HG03469 (cell line): ENCODE results near the gene AFF3.

Source experiments
- ATAC-seq: cut with Tn5 transposase; IDR thresholded peaks from one replicate; pipeline ENCODE4 v1.9.1; 2021; ENCODE audit warnings: mild to moderate bottlenecking, moderate library complexity, moderate number of reproducible peaks; ENCODE audit not compliant: unreplicated experiment

AFF3 gene

DNA sequence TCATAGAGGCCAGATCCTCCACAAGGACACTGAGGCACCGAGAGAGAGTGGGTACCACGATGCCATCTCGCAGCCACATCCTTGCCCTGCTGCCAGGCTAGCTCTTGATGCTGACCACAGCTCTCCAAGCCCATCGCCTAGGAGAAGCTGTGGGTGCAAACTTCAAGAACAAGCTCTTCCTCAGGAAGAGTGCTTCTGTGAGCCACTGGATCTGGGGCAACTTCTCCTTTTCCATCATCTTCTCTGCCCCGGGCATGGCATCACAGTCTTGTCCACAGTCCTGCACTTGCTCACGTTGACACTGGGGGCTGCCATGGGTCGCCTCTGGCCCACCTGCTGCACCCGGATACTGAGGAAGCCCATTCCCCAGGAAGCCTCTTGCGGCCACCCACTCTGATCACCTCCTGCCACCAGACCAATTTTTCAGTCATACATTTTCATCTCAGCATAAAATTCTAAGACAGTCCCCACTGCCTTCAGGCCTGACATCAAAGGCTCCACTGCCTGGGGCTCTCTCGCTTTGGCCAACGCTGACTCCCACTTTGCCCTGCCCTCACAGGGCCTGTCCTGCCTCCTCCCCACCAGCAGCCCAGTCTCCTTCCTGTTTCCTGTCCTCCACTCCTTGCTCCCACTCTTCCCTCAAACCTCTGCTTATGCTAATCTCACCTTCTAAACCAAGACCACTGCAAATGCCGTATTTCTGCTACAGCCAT is 243.9 kb downstream of the AFF3 start:
- ATAC-seq, result no peak

DNA sequence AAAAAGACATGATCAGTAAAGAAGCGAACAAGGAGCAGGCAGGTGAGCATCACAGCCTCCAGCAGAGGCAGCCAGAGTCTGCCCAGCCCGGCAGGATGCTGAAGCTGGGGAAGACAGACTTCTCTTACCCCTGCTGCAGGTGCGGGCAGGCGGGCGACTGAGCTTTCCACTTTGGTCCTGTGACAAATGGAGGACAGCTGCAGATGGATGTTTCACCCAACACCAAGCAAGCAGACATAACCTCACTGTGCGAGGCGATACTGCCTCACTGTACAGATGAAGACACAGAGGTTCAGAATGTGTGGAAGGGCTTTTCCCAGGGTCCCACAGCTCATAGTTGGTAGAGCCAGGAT is 251.0 kb downstream of the AFF3 start:
- ATAC-seq, result no peak

DNA sequence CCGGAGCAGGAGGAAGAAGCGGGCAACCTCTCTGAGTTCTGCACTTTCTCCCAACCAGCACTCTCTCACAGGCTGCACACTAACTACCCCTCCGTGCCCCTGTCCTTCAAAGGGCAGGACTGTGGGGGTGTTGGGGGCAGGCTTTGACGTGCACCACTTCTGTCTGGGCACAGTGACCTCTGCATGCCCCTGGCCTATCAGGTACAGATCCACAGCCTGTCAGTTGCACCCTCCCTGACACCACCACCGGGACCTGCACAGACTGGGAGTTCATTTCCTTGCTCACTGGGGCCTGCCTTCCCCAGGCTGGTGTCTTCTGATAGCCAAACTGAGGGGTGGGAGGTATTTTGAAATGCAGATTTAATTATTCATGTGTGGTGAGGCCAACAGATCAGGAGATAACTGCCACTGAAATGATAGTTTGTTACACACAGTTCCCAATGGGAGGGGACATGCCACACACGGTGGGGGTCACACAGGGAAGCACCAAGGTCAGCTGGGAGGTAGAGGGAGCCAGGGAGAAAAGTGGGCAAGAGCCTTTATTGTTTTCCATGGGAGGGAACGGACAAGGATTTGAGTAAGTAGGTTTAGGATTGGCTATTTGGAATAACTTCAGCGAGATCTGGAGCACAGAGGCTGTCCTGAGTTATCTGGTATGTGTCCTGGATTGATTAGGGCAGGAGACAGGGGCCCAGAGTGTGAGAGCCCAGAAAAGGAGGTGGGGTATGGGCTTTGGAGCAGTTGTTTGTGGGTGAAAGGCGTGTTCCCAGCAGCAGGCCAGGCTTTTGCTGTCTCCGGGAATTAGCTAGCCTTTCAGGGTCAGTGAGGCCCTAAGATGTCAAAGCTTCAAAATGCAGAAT is 251.6 kb downstream of the AFF3 start:
- ATAC-seq, result no peak

DNA sequence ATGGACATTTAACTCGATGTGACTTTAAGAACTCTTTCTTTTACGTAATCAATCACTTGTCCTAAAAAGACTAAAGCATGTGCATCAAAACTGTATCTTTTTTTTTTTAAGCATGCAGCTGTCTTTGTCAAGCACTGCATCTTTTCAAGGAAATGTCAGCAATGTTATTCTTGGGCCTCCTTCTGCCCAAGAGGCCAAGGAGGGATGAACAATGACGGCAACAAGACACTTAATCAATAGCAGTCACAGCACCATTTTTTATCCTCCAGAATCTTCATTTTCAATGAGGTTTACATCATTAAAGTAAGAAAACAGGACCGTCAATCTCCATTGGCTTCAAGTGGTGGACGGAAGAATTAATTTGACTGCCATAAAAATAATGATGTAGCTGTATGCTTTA is 253.8 kb downstream of the AFF3 start:
- no peak for ATAC-seq

DNA sequence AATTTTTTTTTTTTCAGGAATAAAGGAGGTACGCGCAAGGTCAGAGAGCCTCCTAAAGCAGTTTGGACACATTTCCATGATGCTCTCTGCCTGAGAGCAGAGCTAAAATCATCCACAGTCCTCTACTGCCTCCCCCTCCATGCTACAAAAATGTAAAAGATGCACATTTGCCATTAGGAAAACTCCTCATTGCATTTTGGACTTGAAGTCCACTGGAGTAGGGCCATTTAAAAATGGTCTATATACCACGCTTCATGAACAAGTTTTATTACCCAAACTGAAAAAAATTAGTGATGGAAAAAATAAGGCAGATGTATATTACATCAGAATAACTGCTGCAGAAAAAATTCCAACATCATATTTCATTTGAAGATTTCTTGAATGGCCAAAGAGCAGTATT is 256.0 kb downstream of the AFF3 start:
- ATAC-seq, result no peak

DNA sequence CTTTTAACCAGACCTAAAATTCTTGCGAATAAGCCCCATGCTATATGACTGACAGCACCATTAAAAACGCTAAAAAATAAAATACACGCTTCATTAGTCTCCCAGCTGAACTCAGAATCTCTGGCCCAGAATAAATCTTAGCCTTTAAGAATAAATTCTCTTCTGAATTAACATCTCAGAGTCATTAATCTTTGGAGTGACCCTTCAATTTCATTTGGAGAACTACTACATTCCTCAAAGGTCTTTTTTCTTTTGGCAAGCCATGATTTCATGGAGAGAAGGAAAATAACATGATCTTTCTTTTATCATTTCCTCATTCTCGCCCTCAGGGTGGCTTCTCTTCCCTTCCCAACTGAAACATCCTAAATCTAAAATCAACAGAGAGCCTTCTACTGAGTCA is 259.0 kb downstream of the AFF3 start:
- ATAC-seq, result no peak

DNA sequence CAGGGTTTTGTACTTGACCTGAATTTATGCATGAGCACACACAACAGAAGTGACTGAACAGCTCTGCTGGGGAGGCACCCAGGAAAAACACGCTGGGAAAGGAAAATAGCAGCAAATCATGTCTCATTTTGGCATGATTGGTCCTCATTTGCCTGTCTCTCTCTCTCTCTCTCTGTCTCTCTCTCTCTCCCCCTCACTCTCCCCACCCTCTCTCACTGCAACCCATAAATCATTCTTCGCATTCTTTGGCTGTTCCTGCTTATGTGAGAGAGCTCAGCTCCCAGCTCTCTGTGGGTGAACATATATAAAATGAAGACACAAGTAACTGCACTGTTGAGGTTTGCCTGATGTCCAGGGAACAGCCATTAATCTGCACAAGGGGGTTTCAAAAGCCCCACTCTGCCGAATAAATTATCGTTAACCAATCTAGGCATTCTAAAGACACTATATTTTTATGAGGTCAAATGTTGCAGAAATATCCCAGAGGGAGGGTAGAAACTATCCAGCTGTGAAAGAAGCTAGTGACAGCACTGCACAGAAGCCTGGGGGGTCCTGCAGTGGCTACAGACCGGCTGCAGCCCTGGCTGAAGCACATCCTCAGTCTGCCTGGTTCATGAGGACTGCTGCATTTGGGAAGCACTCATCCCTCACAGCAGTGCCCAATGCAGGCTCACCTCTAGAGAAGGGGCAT is 260.3 kb downstream of the AFF3 start:
- no peak for ATAC-seq

DNA sequence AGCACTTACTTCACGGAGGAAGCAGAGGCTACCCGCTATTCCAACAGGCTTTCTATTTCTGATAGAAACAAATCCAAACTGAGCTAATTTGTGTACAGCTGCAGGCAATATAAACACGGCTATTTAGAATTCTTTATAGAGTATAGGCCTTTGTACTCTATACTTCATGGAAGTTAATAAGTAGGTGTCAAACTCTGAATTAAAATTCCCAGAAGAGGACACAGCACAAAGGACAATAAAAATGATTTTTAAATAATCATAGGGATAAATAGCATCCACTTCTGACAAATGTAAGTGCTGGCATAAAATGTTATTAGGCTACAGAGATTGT is 261.5 kb downstream of the AFF3 start:
- ATAC-seq, result no peak

DNA sequence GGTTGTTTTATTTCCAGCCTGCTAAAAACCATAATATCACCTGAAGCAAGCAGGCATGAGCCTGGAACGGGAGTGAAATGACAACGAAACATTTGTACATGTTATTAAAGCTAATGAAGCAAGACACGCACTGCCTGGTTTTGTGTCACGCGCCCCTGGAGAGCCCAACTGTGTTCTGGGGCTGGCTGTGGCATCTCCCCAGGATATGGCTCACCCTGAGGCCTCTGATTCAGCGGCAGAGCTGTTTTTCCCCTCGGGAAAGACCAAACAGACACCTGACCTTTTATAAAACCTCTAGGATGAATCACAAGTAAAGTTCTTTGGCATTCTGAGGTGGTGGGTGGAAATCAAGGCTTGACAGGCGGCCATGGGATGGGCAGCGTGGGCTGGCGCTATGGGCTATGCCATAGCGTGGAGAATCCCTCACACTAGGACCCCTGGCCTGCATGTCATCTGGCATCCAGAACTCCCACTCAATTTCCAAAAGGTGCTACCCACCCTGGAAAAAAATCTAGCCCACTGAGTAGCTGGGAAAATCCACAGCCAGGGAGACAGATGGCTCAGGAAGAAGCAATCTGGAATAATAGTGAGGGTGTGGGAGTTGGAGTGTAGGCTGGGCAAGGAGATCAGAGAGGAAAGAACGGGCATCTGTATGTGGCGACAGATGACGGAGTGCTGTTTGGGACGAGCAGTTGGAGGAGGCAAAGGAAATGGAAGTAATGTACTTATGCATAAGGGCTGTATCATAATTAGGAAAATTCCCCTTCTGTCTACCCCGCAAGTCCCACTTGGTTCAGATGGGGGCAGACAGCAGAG is 262.0 kb downstream of the AFF3 start:
- no peak for ATAC-seq

DNA sequence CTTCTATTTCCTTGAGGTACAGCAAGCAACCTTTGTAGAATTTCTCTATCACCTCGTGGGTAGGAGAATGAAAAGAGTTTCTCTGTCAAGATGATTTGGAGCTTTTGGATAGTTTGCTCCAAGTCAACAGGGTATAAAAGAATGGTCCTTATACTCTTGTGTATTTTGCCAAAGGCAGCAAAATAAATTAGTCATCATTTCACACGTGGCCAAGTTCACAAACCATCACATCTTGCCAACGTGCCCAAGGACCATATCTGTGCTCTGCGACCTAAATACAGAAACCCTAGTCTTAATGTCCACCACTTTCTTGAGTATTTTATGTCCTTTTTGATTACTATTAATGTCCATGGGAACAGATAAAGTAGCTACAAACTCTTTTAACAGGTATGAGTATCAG is 262.9 kb downstream of the AFF3 start:
- no peak for ATAC-seq

DNA sequence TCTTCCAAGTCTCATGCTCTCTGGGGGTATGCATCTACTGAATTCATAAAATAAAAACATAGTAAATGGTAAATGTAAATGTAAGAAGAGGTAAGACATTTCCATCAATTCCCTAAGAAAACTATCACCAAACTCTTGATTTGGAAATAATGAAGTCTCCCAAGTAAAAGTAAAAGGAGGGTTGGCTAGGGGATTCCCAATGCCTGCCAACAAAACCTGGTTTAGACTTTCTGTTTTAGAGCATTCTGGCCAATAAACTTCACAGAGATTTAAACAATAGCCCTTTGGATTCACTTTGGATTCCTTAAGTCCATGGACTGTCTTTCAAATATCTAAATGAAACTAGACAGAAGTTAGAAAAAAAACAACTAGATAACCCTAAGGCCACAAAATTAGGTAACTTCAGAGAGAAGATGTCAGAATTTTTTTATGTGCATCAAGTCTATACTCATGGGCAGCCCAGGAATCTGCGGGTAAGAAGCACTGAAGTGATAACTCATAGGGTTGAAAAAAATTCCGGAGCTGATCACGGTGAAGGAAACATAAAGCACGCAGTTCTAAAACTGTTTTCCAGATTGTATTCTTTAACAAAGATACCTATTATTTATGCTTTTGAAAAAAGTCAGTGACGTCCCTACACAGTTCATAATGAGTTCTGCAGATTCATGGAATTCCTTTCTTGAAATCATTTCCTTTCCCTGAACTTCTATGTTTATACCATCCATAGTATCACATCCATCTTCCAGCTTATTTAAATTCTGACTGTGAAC is 263.6 kb downstream of the AFF3 start:
- ATAC-seq, result no peak

DNA sequence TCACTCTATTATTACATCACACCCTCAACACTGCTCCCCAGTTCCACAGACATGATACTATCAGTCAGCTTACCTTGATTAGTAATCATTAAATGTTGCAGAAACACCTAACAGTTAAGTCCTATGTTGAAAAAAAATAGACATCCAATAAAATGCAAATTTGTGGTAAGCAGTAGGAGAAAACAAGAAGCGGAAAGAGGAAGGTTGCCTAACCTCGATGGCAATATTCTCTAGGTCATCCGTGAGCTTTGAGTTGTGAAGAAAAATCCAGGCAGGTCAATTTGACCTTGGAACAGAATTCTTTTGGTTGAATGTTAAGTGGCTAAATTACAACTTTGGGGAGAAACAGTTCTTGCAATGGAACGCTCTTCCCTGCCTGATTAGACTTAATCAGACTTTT is 264.4 kb downstream of the AFF3 start:
- no peak for ATAC-seq

DNA sequence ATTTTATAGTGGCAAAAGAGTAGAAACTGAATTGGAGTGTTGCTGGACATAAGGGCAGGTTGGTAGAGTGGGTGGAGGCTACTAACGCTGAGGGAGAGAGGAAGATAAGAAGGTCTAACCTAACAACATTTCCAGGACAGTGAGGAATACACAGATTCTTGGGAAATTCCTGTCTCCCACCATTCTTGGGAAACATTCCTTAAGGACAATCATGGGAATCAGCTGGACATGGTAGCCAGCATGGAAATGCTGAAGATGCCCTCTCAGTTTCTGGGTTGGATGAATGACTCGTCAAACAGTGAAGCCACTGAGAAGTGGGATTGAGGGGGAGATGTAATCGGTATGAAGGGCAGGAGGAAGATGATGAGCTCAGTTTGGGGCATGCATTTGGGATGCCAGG is 265.4 kb downstream of the AFF3 start:
- no peak for ATAC-seq

DNA sequence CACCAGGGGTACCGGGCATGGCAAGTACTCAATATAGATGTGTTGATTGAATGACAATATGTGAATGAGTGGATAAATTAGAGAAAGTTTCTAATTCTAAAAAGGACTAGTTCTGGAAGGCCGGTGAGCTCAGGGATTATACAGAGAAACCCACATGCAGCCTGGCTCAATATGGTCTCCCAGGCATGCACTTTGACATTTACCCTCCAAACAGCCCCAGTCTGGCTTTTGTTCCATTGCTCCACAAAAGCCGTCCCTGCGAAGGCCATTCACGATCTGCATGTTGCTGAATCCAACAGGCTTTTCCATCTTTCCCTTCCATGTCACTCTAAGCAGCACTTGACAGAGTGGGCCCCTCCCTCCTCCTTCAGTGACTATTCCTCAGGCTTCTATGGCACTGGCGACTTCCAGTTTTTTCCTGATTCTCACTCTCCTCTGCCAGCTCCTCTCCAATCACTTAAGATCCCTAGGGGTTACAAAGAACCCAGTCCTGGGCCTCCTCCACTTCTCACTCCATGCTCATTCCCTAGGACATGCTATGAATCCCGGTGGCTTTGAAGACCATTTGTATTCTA is 266.7 kb downstream of the AFF3 start:
- no peak for ATAC-seq

DNA sequence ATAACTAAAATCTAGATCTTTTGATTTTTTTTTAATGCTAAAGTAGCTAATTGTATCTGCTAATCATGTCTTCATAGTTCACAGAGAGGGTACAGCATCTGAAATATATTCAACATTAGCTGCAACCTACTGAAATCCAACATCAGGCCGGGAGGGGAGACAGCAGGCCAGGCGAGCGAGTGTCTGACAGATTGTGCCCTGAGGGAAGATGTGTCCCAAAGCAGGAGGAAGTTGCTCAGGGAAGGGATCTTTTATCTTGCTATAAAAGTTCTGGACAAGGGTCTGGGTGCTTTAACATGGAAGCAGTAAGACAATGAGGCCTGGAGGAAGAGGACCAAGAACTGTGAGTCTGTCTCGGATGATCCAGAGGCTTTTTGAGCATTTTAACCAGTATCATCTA is 274.1 kb downstream of the AFF3 start:
- no peak for ATAC-seq

DNA sequence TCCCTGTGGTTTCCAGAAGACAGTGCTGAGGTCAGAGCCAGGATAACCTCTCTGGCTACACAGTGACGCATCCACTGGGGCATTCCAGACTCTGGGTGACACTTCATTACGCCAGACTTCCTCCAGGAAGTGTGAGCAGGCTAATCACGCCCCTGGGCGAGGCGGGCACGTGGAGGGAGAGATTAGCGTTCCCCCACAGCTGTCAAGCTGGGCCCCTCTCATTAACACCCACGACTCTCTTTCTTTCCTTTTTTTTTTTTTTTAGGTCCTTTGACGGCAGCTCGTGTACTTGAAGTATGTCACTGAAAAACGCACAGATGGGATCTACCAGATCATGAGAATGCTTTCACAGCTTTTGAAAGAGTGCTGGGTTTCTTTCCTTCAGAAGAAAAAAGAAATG is 274.6 kb downstream of the AFF3 start:
- no peak for ATAC-seq

DNA sequence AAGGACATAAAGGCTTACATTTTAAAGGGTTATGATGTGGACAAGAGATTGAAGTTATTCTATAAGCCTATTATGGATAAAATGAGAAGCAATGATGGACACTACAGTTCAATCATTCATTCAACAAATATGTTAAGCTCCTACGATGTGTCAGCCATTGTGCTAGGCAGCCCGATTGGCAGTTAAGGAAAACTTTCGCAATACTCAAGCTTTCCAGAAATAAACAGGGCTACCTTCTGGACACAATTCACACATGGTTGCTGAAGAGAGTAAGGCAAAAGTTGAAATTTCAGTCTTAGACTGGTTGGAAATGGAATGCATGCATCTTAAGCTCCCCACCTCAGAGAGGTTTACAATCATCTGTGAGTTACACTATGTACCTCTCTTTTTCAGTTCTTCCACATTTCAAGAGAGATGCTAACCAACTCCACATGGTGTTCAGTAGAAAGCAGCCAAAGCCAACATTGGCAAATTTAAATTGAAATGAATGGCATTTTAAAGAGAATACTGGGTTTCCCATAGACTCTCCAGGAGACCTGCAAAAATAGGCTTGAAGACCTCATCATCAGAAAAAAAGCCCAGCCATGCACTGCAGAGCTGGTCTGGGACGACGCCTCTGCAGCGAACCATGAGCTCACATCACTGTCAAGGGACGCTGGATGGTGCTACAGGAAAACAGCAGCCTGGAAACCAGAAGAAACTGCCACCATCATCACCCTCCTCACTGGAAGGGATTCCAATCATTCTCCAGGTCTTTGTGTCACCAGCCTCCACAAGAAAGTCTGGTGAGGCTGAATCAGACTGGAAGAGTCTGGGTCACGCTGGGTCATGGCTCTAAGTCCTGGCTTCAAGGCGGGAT is 276.3 kb downstream of the AFF3 start:
- no peak for ATAC-seq

DNA sequence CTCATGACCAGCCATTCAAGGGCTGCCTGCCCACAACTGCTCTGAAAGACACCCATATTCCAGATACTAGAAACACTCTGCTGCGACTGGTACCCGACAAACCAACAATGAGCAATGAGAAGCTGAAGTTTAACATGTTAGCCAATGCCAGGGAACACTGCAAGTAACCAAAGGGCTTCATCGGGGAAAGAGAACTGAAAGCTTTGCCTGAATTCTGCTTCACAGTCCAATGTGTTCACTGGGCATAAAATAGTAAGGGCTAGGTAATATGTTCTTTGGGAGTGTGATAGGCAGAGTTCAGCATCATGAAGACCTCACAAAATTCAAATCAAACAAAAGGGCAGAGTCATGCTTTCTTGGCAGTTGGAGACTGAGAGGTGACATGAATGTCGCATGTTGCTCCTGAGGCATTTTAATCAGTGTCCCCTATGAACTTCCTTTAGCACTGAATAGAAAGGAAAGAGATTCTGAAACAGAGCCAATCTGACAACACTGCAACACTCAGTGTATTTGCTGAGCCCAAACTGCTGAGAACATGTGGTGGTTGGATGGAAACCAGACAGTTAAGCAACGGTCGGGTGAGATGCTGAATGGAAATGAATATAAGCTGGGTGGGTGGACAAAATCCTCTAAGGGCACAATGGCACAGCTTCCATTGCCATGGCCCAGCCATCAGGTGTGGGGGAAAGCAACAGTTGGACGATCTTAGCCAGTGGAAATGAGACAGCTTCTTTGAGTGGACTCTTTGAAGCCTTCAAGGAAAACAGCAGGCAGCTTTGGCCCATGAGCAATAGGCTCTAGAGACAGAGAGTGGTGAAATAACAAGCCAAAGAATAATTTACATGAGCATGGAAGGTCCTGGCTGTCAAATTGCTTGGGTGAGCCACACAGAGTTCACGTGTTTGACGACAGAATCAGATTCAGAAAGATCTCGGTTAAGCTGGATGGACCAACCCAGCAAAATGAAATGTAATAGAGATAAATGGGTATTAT is 277.5 kb downstream of the AFF3 start:
- ATAC-seq, result no peak
